Smooth muscle cell of the brain vasculature (primary cell): ENCODE measurements around the gene BEND5.

Source experiments
- DNase-seq: peaks from one replicate; pipeline ENCODE4 v3.0.0-alpha.2; 2012; ENCODE audit warnings: low read depth, low spot score

The BEND5 gene, protein sequence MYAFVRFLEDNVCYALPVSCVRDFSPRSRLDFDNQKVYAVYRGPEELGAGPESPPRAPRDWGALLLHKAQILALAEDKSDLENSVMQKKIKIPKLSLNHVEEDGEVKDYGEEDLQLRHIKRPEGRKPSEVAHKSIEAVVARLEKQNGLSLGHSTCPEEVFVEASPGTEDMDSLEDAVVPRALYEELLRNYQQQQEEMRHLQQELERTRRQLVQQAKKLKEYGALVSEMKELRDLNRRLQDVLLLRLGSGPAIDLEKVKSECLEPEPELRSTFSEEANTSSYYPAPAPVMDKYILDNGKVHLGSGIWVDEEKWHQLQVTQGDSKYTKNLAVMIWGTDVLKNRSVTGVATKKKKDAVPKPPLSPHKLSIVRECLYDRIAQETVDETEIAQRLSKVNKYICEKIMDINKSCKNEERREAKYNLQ

DNA sequence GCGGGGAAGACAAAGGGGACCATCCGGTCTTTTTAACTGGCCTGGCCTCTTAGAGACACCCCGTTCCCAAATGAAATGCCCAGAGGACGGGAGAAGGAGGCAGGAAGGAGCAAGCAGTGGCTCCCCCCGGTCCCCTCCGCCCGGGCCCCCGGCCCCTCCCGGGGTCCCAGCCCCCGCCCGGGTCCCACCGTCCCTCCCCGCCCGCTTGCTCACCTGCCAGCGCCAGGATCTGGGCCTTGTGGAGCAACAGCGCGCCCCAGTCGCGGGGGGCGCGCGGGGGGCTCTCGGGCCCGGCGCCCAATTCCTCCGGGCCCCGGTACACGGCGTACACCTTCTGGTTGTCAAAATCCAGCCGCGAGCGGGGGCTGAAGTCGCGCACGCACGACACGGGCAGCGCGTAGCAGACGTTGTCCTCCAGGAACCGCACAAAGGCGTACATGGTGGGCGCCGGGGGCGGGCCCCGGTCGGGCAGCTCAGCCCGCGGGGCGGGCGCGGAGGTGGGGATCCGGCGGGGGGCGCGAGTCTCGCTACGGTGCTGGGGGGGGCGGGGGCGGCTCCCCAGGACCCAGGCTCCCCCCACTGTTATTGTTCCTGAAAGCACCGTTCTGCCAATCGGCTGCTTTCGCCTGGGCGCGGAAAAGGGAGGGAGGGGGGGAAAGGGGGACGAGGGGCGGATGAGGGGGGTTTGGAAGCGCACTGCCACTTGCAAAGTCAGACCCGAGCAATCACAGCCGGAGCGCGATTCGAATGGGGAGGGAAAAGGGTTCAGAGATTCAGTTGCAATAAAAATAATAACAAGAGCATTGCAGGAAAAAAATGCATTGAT is at the start of gene BEND5:
Gene BEND5 (minus strand): TSS at position 499 of the 826 bp plus-strand sequence. CDS start 60 bp downstream, at position 439.
- DNase-seq: no peak

DNA sequence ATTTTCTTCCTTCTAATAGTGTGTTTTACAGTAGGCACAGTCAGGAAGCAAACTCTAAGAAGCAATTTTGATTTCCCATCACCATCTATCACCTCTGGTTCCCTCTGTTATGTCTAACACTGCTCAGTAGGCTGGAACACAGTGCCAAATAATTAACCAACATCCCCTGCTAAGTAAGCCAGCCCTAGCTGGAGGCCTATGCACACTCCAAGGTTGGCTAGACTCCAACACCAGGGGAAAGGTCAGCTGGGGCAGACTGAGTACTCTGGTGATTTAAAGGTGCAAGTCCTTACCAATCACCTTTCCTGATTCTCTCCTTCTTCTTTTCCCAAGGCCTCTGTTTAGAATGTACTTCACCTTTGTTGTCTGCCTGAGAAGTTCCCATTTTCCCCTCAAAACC is 46.5 kb upstream of the BEND5 start:
- DNase-seq: no peak

DNA sequence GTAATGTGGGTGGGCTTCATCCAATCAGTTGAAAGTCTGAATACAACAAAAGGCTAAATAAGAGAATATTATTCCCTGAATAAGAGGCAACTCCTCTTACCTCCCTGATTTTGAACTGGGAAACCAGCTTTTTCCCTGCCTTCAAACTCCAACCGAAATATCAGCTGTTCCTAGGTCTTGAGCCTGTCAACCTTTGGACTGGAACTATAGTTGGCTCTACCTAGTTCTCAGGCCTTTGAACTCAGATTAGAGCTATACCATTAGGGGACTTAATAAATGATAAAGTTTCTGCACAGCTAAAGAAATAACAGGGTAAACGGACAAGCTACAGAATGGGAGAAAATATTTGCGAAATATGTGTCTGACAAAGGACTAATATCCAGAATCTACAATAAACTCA is 43.8 kb upstream of the BEND5 start:
- no peak for DNase-seq

DNA sequence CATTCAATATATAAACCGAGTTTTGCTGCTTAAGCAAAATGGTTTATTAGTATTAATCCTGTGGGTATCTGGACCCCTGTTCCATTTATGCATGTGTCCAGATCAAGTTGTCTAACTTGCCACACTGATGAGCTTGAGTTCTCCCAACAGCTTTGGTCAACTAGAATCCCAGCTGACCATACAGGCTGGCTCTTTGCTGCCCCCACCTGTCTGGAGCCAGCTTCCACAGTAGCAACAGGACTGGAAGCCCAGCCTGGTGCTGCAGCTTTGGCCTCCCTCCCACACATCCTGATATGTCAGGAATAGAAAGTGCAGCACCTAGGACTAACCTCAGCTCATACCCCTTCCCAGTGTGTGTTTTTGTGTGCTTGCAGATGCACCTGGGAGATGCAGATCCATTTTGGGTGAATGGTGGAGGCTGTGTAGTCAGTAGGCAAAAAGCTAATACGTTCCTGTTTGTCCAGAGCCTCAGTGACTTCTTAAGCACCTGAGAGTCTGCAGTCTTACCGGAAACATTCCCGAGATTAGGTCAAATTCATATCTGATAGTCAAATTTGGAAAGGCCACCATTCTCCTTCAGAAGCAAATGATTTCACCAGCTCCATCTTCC is 40.9 kb upstream of the BEND5 start:
- DNase-seq: no peak

DNA sequence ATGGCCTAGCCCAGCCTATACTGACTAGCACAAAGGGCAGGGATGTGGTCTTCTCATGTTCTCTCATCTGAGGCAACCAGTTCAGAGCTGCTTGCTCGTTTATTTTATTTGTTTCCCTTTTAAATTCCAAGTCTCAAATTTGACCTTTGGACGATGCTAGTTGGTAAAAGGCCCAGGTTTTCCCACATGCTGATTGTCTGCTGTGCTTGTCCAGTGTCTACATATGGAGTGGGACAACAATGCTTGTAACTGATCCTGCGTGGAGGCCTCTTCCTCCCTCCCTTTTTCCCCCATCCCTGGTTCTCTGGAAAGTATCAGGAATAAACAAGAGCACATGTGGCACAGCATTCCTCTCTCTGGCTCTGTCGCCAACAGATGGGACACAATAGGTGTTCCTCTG is 34.0 kb upstream of the BEND5 start:
- DNase-seq: no peak

DNA sequence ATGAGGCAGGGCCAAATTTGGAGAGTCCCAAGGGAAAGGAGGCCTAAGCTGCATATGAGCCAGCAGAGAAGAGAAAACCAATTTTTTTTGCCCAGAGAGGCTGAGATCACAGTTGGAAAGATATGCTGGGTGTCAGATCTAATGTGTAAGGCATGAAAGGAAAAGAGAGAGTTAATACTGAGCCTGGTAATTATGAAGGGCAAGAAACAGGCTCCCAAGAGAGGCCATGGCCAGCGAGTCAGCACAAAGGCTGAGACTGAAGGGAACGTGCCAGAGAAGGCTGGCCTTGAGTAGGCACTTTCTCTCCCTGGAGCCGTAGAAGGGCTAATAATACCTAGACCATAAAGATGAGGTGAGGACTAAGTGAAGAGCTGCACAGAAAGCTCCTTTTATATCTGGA is 31.8 kb upstream of the BEND5 start:
- DNase-seq: no peak

DNA sequence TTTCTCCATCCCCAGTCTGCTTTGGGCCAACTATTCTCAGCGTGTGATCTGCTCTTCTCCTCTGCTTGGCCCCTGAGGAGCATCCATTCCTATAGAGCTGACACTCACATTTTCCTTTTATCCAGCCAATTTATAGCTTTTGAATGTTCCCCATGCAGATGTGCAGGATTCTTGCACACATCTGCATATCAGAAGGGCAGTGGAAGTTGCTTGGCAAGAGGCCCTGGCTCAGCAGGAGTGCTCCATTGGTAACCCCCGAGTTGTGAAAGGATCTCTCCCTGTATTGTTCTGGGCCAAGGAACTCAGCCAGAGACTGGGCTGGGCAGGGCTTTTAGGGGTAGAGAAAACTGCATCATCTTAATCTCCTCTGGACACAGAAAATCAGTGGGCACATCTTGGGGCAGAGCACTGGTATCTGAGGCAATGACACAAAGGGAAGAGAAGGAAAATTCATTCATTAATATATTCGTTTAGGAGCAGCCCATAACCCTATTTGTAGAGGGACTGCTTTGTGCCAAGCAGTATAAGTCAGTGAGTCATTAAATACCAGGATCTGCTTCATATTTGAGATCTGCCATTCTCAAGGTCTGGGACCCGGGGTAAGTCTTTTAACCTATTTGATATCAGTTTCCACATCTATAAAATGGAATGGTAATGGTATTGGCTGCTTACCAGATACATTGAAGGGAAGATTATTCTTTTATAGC is 31.0 kb upstream of the BEND5 start:
- DNase-seq: no peak

DNA sequence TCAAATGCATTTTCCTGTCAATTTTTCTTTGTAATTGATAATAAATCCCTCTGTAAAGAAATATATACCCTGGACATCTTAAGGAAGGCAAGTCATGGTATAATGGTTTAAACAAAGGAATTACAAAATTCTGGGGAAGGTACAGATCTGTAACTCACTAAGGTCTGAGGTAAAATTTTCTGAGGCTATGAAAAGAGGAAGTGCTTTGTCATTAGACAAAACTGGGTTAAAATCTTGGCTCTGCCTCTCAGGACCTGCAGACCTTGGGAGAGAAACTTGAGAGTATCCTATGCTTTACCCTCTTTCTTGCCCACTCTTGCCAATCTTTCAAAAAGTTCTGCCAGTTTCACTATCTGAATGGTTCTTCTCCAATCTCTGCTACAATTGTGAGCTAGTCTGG is 26.8 kb upstream of the BEND5 start:
- DNase-seq: no peak

DNA sequence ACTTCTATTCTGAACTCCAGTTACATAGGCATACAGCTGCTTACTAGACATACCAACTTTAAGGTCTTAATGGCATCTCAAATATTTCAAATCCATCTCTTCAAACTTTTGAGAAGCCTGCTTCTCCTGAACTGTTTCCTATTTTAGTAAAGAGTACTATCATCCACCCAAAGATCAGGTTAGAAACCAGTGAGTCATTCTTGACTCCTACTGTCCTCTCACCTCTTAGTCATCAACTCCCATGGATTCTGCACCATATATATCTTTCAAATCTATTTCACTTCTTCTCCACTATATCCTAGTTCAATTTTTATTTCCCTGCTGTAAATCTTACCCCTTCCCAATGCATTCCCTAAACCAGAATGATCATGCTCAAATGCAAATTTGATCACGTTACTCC is 18.1 kb upstream of the BEND5 start:
- no peak for DNase-seq

DNA sequence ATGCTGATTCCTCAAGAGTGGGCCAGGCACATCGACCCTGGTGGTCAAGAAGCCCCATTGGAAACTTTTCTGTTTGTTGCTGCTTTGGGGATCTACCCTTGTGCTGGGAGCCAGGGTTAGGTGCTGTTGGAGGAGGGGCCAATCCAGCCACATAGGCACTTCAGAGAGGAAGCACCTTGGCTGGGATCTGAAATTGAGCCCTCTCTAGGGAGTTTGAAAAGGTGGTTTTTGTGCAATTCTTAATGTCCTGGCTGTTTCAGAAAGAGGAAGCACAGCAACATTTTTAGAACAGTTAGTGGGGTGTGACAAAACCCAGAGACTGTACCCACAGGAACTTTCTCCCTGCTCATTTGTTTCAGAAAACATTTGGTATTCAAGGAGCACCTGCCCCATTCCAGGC is 17.2 kb upstream of the BEND5 start:
- DNase-seq: no peak

DNA sequence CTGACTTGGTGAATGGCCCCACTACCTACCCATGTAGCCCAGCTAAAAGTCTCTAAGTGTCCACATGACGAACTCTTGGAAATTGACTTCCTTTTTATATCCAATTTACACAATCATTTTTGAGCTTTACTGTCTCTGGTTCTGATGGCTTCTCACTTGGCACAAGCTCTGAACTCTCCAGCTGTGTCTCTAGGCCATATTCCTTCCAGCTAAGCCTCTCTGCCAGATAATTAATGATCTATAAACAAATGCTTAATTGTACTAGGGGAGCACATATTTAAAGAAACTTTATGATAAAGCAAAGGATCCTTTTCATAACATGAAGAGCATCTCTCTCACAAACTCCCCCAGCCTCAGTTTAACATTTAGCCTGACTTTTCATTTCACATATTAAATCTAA is 16.3 kb upstream of the BEND5 start:
- no peak for DNase-seq

DNA sequence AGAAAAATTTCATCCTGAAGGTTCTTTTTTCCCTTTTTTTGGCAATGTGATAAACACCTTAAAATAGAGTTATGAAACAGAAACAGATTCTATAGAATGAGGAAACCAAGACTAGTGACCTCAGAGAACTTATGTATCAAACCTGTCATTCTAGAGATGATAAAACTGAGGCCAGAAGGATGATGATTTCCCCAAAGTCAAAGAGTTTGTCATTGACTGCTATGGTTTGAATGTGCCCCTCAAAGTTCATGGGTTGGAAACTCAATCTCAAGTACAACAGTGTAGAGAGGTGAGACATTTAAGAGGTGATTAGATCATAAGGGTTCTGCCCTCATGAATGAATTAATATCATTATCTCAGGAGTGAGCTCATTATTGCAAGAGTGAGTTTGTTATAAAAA is 13.7 kb upstream of the BEND5 start:
- DNase-seq: no peak

DNA sequence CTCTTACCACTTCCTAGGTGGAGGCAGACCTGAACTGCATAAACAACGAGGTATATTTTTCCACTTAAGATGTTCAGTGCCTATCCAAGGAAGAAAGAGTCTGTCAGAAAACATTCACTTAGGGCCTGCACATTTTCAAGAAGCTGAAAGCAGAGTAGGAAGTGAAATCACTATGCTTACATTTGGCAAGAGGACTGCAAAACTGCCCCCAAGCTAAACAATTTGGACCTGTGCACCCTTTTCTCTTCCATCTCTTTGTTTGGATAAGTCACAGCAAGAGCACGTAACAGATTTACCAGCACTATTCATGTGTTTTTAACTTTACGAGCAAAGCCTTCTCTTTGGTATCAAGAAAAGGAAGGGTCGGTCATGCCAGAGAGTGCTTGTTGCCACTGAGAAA is 13.2 kb upstream of the BEND5 start:
- no peak for DNase-seq

DNA sequence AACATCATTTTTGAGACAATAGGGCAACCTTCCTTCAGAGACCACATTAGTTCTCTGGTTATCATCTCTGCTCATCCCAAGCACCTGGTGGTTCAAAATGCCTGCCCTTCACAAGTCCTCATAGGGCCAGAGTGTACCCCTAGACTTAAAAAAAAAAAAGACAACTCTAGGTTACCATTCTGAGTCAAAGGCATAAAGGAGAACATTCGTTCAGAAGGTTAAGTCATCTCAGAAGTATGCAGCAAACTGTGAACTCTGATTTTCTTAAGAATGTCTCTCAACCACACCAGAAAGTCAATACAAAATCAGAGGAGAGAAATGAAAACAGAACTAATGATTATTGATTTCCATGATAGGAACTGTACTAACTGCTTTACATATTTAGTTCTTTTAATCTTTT is 9.2 kb upstream of the BEND5 start:
- DNase-seq: no peak

DNA sequence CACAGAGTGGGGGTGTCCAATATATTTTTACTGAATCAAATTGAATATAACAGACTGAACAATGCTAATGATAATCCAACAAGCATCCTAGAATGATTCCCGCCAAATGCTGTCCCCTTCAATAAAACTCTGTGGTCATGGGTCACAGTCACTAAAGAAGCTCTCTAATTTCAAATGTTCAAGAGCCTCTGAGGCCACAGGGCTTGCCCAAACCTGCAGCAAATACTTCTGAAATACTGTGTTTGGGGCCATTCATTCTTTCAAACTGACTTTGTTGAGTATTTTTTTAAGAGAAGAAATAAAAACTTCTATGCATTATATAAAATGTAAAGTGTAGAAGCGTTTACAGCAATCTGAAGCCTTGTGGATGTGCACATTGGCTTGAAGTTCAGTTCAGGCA is 7.6 kb upstream of the BEND5 start:
- no peak for DNase-seq

DNA sequence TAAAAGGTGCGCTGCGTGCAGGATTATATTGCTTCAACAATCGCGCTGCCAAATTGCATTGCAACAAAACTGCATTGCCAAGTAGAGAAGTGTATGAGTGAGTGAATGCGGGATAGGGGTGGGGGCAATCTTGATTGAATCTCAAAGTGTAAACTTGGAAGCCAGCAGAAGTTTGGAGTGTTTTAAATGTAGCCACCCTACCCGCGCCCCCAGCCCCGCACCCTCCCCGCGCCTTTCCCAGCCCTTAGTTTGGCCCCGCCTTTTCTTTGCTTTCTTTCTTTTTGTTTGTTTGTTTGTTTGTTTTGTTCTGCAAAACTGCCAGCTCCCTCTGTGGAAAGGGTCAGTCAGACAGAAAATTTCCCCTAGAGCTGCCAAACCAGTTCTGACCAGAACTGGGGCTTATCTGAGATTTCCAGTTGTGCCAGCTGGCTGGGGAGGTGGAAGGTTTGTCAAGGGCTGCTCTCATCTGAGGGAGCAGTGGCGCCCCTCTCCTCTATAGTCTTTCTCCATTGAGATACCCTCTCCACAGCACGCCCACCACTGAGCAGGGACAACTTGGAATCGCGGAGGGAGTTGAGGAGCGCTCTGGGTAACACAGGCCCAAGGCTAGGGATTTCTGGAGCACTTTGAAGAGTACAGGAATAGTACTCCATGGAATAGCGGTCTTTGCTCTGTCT is 666 bp upstream of the BEND5 start:
- no peak for DNase-seq

DNA sequence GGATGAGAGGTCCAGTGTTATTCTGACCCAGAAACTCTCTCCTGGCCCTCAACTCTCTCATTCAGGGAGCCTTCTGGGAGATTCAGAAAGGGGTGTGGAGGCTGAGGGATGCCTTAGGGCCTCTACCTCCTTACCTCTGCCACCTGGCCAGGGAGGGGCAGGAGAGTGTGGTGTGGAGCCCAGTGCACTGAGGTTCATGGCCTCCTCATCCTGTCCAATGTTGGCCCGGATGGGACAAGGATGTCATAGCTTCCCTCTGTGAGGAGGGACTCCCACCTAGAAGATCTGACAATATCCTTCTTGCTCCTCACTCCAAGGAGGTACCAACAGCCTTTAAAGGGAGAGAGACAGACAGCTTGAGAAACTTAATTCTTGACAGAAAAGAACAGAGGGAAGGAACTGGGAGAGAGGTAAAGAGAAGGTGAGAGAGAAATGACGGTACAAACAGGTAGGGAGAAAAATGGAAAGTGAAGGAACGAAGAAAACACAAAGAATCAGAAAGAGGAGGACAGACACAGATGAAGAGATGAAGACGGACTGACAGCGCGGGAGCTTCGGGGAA is 779 bp downstream of the BEND5 start:
- no peak for DNase-seq

DNA sequence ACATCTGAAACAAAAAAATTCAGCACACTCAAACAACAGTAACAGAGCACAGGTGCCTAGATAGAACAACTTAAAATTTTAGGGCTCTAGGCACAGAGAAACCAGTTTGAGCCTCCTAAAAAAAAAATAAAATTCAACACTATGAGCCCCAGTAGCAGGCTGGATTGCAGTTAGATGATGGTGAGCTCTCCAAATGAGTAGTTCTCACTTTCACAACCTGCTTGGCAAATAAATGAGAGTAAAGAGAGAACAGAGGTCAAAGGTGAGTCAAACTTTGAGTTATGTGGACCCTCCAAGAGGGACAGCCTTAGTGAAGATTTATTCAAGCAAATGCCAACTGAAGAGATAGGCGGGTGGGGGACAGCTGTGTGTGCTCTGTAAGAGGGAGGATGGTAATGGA is 3.6 kb downstream of the BEND5 start:
- DNase-seq: no peak

DNA sequence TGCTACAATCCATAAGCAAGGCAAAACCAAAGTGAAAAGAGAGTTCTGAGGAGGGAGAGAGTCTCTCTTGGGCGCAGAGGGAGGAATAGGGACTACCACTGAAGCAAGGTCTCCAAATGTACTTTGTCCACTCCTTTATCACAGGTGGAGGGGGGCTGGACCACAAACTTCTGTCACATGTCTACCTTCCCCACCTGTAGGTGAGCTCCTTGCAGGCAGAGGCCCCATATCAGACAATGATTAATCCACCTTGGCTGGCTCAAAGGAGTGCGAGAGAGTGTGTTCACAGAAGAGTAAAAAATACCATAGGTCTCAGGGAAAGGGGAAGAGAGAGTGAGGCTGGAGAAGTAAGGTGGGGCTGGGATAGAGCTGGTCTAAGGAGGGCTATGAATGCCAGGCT is 4.5 kb downstream of the BEND5 start:
- DNase-seq: no peak

DNA sequence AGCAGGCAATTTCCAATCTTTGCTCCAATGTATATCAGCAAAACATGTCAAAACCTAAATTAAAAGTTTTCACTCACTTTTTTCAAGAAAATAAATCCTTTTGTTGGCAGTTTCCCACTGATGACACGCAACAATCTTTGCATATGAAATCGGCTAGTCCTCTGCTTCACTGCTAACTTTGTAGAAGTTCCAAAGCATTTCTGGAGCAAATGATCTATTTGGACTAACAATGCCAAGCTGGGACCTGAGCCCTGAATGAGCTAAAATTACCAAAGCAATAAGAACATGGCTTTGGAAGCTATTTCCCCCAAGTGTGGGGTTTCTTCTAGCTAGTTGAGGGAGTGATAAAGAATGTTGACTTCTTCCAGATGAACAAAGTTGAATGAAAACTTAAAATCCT is 5.1 kb downstream of the BEND5 start:
- DNase-seq: no peak

DNA sequence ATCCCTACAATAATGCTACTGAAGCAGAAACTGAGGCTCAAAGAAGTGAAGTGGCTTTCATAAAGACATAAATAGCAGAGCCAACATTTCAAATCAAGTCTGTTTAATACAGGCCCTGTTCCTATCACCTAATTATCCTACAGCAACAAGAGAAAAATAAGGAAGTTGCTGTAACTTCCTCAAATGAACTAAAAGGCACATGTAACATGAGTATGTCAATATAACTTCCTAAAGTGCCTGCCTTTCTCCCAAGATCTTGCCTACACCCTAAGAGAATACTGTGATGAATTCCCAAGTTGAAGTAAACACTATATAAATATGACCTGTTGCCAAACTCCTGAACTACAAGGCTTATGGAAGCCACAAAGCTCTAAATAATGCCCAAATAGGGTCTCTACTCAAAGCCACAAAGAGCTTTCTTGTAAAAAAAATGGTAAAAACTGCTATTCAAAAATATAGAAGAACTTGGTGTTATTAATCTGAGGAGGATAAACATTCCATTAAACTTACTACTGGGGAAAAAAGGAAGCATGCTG is 8.6 kb downstream of the BEND5 start:
- DNase-seq: no peak
